Tibial nerve (tissue), 4 donors: ENCODE data around the gene RAP1A.

ENCODE experiments used
- CTCF ChIP-seq, 5 experiments: fragments of 200-600 bp in 3 of 5; fragments of 450-650 bp in 2 of 5; sonication (generic) in 3 of 5; IDR thresholded peaks; one replicate each; pipeline ENCODE4 v1.5.1; 2016 to 2019; ENCODE audit warnings: antibody characterized with exemption in 5 of 5, mild to moderate bottlenecking in 3 of 5, moderate library complexity in 2 of 5
- EP300 ChIP-seq, 2 donors: sonication (generic); formaldehyde crosslinking; IDR thresholded peaks; one replicate each; pipeline ENCODE4 v1.6.1; 2017; ENCODE audit warnings: antibody characterized with exemption in 2 of 2, mild to moderate bottlenecking in 1 of 2
- POLR2A ChIP-seq, 2 donors: fragments of 450-650 bp; IDR thresholded peaks; one replicate each; pipeline ENCODE4 v1.6.1; 2017; ENCODE audit warnings: antibody characterized with exemption in 2 of 2, mild to moderate bottlenecking in 2 of 2, moderate library complexity in 2 of 2

GRCh38 chr1:111625276-111625675, 5.7 kb downstream of the RAP1A start:
- TF ChIP-seq EP300 (IDR thresholded peaks at IDR 0.05) = no peak
- no peak for TF ChIP-seq CTCF (IDR thresholded peaks at IDR 0.05)
- no peak for TF ChIP-seq POLR2A (IDR thresholded peaks at IDR 0.05)
